HEK293 (cell line): Measurements from ENCODE around the gene LRCH4.

Experiments
- CTCF ChIP-seq: fragments of 450-650 bp; formaldehyde crosslinking; IDR thresholded peaks from 2 replicates; pipeline ENCODE4 v1.5.1; 2016; ENCODE audit warnings: missing biosample characterization, missing genetic modification characterization
- OVOL3 ChIP-seq: fragments of 450-650 bp; formaldehyde crosslinking; IDR thresholded peaks from 2 replicates; pipeline ENCODE4 v1.5.1; 2016; ENCODE audit warnings: missing biosample characterization, missing genetic modification characterization
- SCRT1 ChIP-seq: fragments of 450-650 bp; formaldehyde crosslinking; IDR thresholded peaks from 2 replicates; pipeline ENCODE4 v1.5.1; 2016; ENCODE audit warnings: missing biosample characterization, missing genetic modification characterization, borderline replicate concordance
- YY1 ChIP-seq: fragments of 450-650 bp; formaldehyde crosslinking; IDR thresholded peaks from 2 replicates; pipeline ENCODE4 v1.5.1; 2018; ENCODE audit warnings: missing biosample characterization, missing genetic modification characterization
- ZBTB26 ChIP-seq: fragments of 450-650 bp; formaldehyde crosslinking; optimal IDR thresholded peaks from 2 replicates; pipeline ENCODE3; 2016; ENCODE audit warnings: missing biosample characterization, mild to moderate bottlenecking, missing genetic modification characterization
- ZNF600 ChIP-seq: fragments of 450-650 bp; formaldehyde crosslinking; IDR thresholded peaks from 2 replicates; pipeline ENCODE4 v1.5.1; 2016; ENCODE audit warnings: missing biosample characterization, missing genetic modification characterization
- ZNF768 ChIP-seq: fragments of 450-650 bp; formaldehyde crosslinking; IDR thresholded peaks from 2 replicates; pipeline ENCODE4 v1.5.1; 2018; ENCODE audit warnings: missing biosample characterization, mild to moderate bottlenecking, missing genetic modification characterization
- ZNF792 ChIP-seq: fragments of 450-650 bp; formaldehyde crosslinking; IDR thresholded peaks from 2 replicates; pipeline ENCODE4 v1.5.1; 2016; ENCODE audit warnings: missing biosample characterization, missing genetic modification characterization

GRCh38 chr7:100562195-100563099, 23.5 kb downstream of the LRCH4 start:
- TF ChIP-seq CTCF (tag by site-specific recombination) = no peak
- TF ChIP-seq ZBTB26 = no peak
- TF ChIP-seq ZNF792 = no peak
- TF ChIP-seq YY1 (tag by site-specific recombination) = no peak
- no peak for TF ChIP-seq ZNF768 (tag by site-specific recombination)
- TF ChIP-seq ZNF600 (tag by site-specific recombination) = no peak
- no peak for TF ChIP-seq OVOL3 (tag by site-specific recombination)
- TF ChIP-seq SCRT1 (tag by site-specific recombination) = no peak
